ENCODE measurements around the gene LRRC17. TPM values are rescaled to one million over a fixed set of nuclear protein-coding genes. Genes with fewer than 3 reads are reported as not detected.

LRRC17 gene
- total RNA-seq, 2 donors from 2014 or later = 2.0 to 2.9 TPM

GRCh38 chr7:102988631-102989560 lies 76.1 kb downstream of the LRRC17 start:
- no peaks in the 10 kb centered on the region for H3K9me3 ChIP-seq
- H3K27ac ChIP-seq = peak overlapping the region in 1 of 4 donors; percentile 20
- 56 to 62% methylated on average over 6 of the region's 6 CpGs for WGBS, 2 donors
- H3K36me3 ChIP-seq (replicated peaks in 1 of 2; ENCODE audit: insufficient read depth in 1 of 2, low read depth in 2 of 2) = no peaks in the 10 kb centered on the region
- H3K4me3 ChIP-seq = no peak overlapping the region
- TF ChIP-seq POLR2A (IDR thresholded peaks at IDR 0.05) = no peak
- TF ChIP-seq, protein P1, sequence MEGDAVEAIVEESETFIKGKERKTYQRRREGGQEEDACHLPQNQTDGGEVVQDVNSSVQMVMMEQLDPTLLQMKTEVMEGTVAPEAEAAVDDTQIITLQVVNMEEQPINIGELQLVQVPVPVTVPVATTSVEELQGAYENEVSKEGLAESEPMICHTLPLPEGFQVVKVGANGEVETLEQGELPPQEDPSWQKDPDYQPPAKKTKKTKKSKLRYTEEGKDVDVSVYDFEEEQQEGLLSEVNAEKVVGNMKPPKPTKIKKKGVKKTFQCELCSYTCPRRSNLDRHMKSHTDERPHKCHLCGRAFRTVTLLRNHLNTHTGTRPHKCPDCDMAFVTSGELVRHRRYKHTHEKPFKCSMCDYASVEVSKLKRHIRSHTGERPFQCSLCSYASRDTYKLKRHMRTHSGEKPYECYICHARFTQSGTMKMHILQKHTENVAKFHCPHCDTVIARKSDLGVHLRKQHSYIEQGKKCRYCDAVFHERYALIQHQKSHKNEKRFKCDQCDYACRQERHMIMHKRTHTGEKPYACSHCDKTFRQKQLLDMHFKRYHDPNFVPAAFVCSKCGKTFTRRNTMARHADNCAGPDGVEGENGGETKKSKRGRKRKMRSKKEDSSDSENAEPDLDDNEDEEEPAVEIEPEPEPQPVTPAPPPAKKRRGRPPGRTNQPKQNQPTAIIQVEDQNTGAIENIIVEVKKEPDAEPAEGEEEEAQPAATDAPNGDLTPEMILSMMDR (IDR thresholded peaks at IDR 0.05) = no peak
- H3K4me1 ChIP-seq = peaks cover 53% of the 10 kb centered on the region
- no peaks in the 10 kb centered on the region for H3K27me3 ChIP-seq
- ATAC-seq (no peak), DNase-seq (no peak)
- intact Hi-C loops (cut with DNase I) = no loop called here

DNA sequence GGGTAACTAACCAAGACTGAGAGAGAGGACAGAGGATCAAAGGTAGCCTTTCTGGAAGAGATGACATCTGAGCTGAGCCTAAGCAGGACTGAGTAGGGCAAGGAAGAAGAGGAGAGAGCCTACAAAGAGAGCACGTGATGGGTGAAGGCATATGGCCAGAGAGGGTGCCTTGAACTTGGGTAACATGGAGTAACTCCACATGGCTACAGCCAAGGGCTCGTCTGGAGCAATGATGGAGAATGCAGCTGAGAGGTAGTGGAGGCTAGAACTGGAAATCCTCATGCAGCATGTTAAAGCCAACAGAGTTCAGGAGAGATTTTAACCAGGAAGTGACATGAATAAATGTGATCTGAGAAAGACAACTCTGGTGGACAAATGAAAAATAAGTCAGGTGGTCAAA lies 77.8 kb downstream of the LRRC17 start:
- H3K4me1 ChIP-seq = peaks cover 54% of the 10 kb centered on the region
- ATAC-seq (no peak), DNase-seq (no peak)
- no peaks in the 10 kb centered on the region for H3K27me3 ChIP-seq
- H3K36me3 ChIP-seq (replicated peaks in 1 of 2; ENCODE audit: insufficient read depth in 1 of 2, low read depth in 2 of 2) = no peaks in the 10 kb centered on the region
- no peak overlapping the region for H3K4me3 ChIP-seq
- whole genome bisulfite sequencing, 2 donors = 78 to 93% methylated on average over 2 of the region's 2 CpGs
- intact Hi-C loops (cut with DNase I) = no loop called here
- no peaks in the 10 kb centered on the region for H3K9me3 ChIP-seq
- H3K27ac ChIP-seq = peak overlapping the region in 1 of 4 donors; percentile 77
- TF ChIP-seq, protein P1 (IDR thresholded peaks at IDR 0.05) = no peak
- TF ChIP-seq POLR2A (IDR thresholded peaks at IDR 0.05) = no peak

DNA sequence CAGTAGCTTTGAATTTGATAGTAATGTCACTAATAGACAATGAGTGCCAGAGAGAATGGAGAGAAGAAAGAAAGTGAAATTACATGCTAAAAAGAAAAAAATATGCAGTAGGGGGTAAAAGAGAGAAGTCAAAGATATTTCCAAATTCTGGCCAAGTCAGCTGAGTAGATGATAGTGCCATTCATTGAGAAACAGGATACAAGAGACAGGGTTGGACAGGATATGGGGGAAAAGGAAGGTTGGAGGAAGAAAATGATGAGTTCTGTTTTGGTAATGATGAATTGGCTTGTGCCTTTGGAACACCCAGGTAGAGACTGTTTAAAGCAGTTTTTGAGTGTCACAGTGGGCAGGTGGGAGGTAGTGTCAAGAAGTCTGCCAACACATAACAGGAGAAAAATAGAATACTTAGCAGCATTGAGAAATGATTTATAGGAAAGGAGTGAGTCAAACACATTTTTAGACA lies 78.3 kb downstream of the LRRC17 start:
- TF ChIP-seq POLR2A (IDR thresholded peaks at IDR 0.05) = no peak
- TF ChIP-seq, protein P1 (IDR thresholded peaks at IDR 0.05) = no peak
- no peaks in the 10 kb centered on the region for H3K9me3 ChIP-seq
- intact Hi-C loops (cut with DNase I) = no loop called here
- DNase-seq (no peak), ATAC-seq (no peak)
- peak overlapping the region; percentile 35 to 79 (median 67) for H3K27ac ChIP-seq
- H3K36me3 ChIP-seq (replicated peaks in 1 of 2; ENCODE audit: insufficient read depth in 1 of 2, low read depth in 2 of 2) = no peaks in the 10 kb centered on the region
- no peaks in the 10 kb centered on the region for H3K27me3 ChIP-seq
- H3K4me3 ChIP-seq = no peak overlapping the region
- H3K4me1 ChIP-seq = peaks cover 54% of the 10 kb centered on the region

DNA sequence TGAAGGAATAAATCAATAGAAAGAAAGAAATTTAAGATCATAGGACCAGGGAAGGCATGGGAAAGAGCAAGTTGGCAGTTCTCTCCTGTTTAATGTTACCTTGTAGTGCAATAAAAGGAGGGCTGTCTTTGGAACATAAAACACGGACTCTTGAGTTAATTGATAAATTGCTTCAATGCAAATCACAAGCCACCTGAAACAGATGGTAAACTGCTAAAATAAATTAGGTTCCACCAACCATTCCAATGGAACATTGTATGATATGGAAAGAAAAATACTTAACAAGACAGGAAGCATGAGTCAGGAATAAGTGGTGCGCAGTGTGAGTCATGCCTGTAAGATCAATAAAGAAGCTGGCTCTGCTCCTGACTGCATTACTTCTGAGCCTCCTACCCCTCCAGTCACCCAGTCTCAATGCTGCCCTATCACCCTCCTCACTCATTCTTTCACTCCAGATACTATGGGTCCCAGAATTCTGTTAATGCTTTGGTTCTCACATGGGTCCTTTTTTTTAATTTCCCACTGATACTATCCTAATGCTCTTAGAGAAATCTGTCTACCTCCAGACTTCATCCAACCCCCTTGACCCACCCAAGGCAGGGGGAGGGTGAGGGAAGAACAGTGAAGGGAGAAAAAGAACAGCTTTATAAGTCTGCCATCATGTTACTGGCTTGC lies 78.9 kb downstream of the LRRC17 start:
- TF ChIP-seq POLR2A (IDR thresholded peaks at IDR 0.05) = peak in 1 of 3 donors; percentile 15
- TF ChIP-seq, protein P1 (IDR thresholded peaks at IDR 0.05) = no peak
- intact Hi-C loops (cut with DNase I) = no loop called here
- WGBS, 2 donors = 21 to 33% methylated on average over 2 of the region's 2 CpGs
- H3K4me1 ChIP-seq = peaks cover 54% of the 10 kb centered on the region
- no peaks in the 10 kb centered on the region for H3K36me3 ChIP-seq (replicated peaks in 1 of 2; ENCODE audit: insufficient read depth in 1 of 2, low read depth in 2 of 2)
- H3K27ac ChIP-seq = peak overlapping the region; percentile 57 to 79 (median 68)
- no peaks in the 10 kb centered on the region for H3K9me3 ChIP-seq
- H3K27me3 ChIP-seq = no peaks in the 10 kb centered on the region
- DNase-seq (peak; percentile 64 to 84 (median 71)), ATAC-seq (peak; percentile 82)
- no peak overlapping the region for H3K4me3 ChIP-seq

All from body of pancreas (tissue), 4 donors.